GM19395 (cell line): ENCODE data around the gene DNAH11.
"Not testable (repeated sequence)": the region's sequence is repeated elsewhere in the genome, so short reads cannot be mapped to it uniquely, and the experiment has no call there.

Source experiments
- ATAC-seq: cut with Tn5 transposase; IDR thresholded peaks from one replicate; pipeline ENCODE4 v1.9.1; 2021; ENCODE audit warnings: mild to moderate bottlenecking, moderate library complexity; ENCODE audit not compliant: unreplicated experiment

DNAH11 gene

GRCh38 chr7:21542891-21543527, at the start of gene DNAH11:
TSS of gene DNAH11 (plus strand) at chr7:21543039. CDS start at chr7:21543246, 207 bp downstream.
- ATAC-seq, result peak; percentile 69

GRCh38 chr7:21495731-21496130, 47.1 kb upstream of the DNAH11 start:
- no peak for ATAC-seq

GRCh38 chr7:21497072-21497471, 45.8 kb upstream of the DNAH11 start:
- no peak for ATAC-seq

- ATAC-seq, result no peak
Measured at GRCh38 chr7:21500117-21500832, 42.6 kb upstream of the DNAH11 start.

GRCh38 chr7:21504021-21504420, 38.8 kb upstream of the DNAH11 start:
- no peak for ATAC-seq

GRCh38 chr7:21507627-21508343, 35.1 kb upstream of the DNAH11 start:
- no peak for ATAC-seq

GRCh38 chr7:21508538-21508937, 34.3 kb upstream of the DNAH11 start:
- ATAC-seq, result no peak

- ATAC-seq, result no peak
Measured at GRCh38 chr7:21514062-21514461, 28.8 kb upstream of the DNAH11 start.

- no peak for ATAC-seq
Measured at GRCh38 chr7:21524680-21525079, 18.2 kb upstream of the DNAH11 start.

GRCh38 chr7:21526007-21526406, 16.8 kb upstream of the DNAH11 start:
- ATAC-seq, result no peak

GRCh38 chr7:21526448-21526847, 16.4 kb upstream of the DNAH11 start:
- no peak for ATAC-seq

GRCh38 chr7:21532485-21532884, 10.4 kb upstream of the DNAH11 start:
- not testable (repeated sequence) for ATAC-seq

- ATAC-seq, result not testable (repeated sequence)
Measured at GRCh38 chr7:21533646-21534045, 9.2 kb upstream of the DNAH11 start.

GRCh38 chr7:21536445-21537118, 6.3 kb upstream of the DNAH11 start:
- not testable (repeated sequence) for ATAC-seq

- ATAC-seq, result no peak
Measured at GRCh38 chr7:21538936-21539495, 3.8 kb upstream of the DNAH11 start.

- peak; percentile 19 for ATAC-seq
Measured at GRCh38 chr7:21543528-21544302, 876 bp downstream of the DNAH11 start.

GRCh38 chr7:21544303-21544656, 1.4 kb downstream of the DNAH11 start:
- ATAC-seq, result no peak

- ATAC-seq, result no peak
Measured at GRCh38 chr7:21544715-21545114, 1.9 kb downstream of the DNAH11 start.

- no peak for ATAC-seq
Measured at GRCh38 chr7:21547501-21547900, 4.7 kb downstream of the DNAH11 start.

- ATAC-seq, result no peak
Measured at GRCh38 chr7:21548491-21548890, 5.7 kb downstream of the DNAH11 start.
